HS-27A (cell line): ENCODE measurements around the gene KAZN.
A peak's percentile ranks its signal among the peaks of the same experiment; 100 is the strongest.

ENCODE experiments used
- DNase-seq: peaks from one replicate; pipeline ENCODE4 v3.0.0-alpha.2; 2012; ENCODE audit warnings: low read depth, missing footprints

KAZN gene

GRCh38 chr1:14934867-14935266 lies 336.4 kb downstream of the KAZN start:
- DNase-seq = no peak

GRCh38 chr1:14936815-14937214 lies 338.3 kb downstream of the KAZN start:
- DNase-seq = no peak

GRCh38 chr1:14937288-14937949 lies 338.9 kb downstream of the KAZN start:
- DNase-seq = no peak

- DNase-seq = no peak
Observed at GRCh38 chr1:14939527-14940284, 341.2 kb downstream of the KAZN start.

GRCh38 chr1:14940285-14940870 lies 341.9 kb downstream of the KAZN start:
- DNase-seq = no peak

- DNase-seq = no peak
Observed at GRCh38 chr1:14941864-14942263, 343.4 kb downstream of the KAZN start.

- no peak for DNase-seq
Observed at GRCh38 chr1:14944471-14944985, 346.0 kb downstream of the KAZN start.

- DNase-seq = peak; percentile 76
Observed at GRCh38 chr1:14945132-14946010, 346.9 kb downstream of the KAZN start.

- no peak for DNase-seq
Observed at GRCh38 chr1:14946011-14946359, 347.5 kb downstream of the KAZN start.

GRCh38 chr1:14946684-14947238 lies 348.3 kb downstream of the KAZN start:
- DNase-seq = peak; percentile 67

GRCh38 chr1:14947421-14947820 lies 348.9 kb downstream of the KAZN start:
- no peak for DNase-seq

- DNase-seq = no peak
Observed at GRCh38 chr1:14948112-14948652, 349.7 kb downstream of the KAZN start.

GRCh38 chr1:14949270-14949835 lies 350.9 kb downstream of the KAZN start:
- no peak for DNase-seq

- DNase-seq = no peak
Observed at GRCh38 chr1:14949836-14950713, 351.6 kb downstream of the KAZN start.

GRCh38 chr1:14951766-14952165 lies 353.3 kb downstream of the KAZN start:
- DNase-seq = no peak

GRCh38 chr1:14952626-14953314 lies 354.3 kb downstream of the KAZN start:
- DNase-seq = no peak

- DNase-seq = no peak
Observed at GRCh38 chr1:14954210-14954609, 355.7 kb downstream of the KAZN start.

GRCh38 chr1:14954930-14955329 lies 356.4 kb downstream of the KAZN start:
- no peak for DNase-seq

GRCh38 chr1:14955402-14955801 lies 356.9 kb downstream of the KAZN start:
- no peak for DNase-seq

- DNase-seq = no peak
Observed at GRCh38 chr1:14955976-14956375, 357.5 kb downstream of the KAZN start.
